GM21423 (cell line): ENCODE measurements around the gene ZNF627.
"Not testable (repeated sequence)": the region's sequence is repeated elsewhere in the genome, so short reads cannot be mapped to it uniquely, and the experiment has no call there.

Experiments used
- ATAC-seq: cut with Tn5 transposase; IDR thresholded peaks from one replicate; pipeline ENCODE4 v1.9.1; 2021; ENCODE audit warnings: mild to moderate bottlenecking, moderate library complexity; ENCODE audit not compliant: unreplicated experiment

The ZNF627 gene

DNA sequence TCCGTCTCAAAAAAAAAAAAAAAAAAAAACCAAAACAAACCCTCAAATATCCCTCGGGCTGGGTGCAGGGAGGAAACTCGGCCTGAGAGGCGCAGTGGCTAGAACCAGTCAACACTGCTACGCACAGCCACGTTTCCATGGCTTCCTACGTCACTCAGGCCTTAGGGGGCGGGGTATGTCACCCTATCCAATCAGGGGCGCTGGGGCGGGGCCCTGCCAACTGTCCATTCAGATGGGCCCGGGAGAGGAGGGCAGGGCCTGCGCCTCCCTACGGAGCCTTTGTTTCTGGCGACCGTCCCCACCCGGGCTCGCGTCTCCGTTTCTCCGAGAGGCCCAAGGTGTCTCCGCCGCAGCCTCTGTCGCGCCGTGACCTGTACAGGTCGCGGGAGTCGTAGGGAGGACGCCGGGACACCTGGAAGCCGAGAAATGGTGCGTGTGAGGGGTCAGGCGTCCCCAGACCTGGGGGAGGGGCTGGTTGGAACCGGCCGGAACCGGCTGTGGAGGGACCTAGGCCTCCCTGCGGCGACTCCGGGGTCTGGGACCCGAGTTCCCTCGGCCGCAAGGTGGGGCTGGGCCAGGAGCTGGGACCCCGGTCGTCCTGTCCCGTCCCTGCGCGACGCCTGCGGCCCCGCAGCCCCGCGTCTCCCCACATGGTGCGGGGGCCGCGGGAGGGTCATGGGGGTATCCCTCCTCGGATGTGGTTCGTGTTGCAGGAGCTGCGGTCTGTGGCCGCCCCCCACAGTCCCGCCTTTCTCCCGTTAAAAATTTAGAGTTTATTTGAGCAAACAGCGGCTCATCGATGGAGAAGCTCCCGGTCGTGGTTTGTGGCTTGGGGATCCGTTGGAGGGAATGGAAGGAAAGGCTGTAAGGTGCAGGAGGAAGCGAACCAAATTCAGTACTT, at the start of gene ZNF627:
Gene ZNF627, plus strand, starts transcription at position 282 of the 901 bp plus-strand sequence. Its CDS starts 145 bp downstream, at position 427.
- ATAC-seq = peak; percentile 97

DNA sequence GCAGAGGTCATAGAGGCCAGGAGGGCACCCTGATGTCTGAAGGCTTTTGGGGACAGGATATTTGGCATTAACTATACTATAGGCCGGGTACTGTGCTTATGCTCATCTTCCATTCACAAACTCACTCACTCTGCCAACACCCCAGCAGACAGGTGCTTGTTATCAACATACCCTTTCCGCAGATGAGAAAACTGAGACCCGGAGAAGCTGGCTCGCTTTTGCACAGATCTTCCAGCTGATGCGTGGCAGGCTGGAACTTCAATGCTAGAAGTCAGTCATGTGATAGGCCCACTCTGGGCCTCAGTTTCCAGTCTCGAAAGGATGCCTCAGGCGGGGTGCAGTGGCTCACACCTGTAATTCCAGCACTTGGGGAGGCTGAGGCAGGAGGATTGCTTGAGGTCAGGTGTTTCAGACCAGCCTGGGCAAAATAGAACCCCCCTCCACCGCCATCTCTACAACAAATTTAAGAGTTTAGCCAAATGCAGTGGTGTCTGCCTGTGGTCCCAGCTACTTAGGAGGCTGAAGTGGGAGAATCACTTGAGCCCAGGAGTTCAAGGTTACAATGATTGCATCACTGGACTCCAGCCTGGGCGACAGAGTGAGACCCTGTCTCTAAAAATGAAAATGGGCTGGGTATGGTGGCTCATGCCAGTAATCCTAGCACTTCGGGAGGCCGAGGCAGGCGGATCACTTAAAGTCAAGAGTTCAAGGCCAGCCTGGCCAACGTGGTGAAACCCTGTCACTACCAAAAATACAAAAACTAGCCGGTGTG, 49.2 kb upstream of the ZNF627 start:
- no peak for ATAC-seq

DNA sequence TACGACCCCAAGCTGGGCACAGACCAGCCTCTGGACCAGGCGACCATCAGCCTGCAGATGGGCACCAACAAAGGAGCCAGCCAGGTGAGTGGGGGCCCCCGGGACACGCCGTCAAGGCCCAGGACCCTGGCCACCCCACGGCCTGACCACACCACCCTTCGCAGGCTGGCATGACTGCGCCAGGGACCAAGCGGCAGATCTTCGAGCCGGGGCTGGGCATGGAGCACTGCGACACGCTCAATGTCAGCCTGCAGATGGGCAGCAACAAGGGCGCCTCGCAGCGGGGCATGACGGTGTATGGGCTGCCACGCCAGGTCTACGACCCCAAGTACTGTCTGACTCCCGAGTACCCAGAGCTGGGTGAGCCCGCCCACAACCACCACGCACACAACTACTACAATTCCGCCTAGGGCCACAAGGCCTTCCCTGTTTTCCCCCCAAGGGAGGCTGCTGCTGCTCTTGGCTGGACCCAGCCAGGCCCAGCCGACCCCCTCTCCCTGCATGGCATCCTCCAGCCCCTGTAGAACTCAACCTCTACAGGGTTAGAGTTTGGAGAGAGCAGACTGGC, 47.8 kb upstream of the ZNF627 start:
- ATAC-seq = no peak

DNA sequence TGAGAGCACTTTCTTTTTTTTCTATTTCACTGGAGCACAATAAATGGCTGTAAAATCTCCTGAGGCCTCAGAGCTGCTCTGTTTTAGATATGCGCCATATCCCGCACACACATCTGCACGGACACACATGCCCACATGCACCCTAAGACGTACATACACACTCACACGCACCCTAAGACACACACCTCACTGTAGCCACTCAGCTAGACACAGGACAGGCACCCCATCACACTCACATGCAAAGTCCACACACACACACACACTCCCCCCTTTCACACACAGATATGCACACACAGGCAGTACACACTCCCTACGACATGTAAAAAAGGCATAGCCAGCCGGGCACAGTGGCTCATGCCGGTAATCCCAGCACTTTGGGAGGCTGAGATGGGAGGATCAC, 47.0 kb upstream of the ZNF627 start:
- ATAC-seq = no peak

DNA sequence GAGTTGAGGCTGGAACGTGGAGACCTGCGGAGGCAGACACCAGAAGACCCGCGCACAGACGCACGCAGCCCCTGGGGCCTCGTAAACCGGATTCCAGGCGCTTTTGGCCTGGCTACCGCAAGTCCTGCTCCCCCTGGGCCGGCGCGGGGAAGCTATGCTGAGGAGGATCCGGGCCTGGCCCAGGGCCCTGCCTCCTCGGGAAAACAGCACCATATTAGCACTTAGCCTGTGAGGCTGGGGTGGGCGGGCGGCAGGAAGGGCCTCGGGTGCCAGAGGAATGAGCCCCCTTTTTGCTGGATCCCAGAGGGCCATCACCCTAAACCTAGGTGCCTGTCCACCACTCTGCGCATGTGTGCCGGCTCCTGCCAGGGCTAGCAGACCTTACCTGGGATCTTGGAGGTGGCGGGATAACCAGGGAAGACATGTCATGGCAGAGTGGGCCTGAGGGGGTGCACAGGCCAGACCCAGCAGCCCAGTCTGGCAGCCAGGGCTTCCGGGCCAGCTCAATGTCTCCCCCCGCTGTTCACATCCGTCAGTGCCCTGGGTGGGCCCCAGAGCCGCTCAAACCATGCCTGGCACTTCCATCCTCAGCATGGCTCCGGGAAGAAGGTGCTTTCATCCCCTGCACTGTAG, 45.6 kb upstream of the ZNF627 start:
- no peak for ATAC-seq

DNA sequence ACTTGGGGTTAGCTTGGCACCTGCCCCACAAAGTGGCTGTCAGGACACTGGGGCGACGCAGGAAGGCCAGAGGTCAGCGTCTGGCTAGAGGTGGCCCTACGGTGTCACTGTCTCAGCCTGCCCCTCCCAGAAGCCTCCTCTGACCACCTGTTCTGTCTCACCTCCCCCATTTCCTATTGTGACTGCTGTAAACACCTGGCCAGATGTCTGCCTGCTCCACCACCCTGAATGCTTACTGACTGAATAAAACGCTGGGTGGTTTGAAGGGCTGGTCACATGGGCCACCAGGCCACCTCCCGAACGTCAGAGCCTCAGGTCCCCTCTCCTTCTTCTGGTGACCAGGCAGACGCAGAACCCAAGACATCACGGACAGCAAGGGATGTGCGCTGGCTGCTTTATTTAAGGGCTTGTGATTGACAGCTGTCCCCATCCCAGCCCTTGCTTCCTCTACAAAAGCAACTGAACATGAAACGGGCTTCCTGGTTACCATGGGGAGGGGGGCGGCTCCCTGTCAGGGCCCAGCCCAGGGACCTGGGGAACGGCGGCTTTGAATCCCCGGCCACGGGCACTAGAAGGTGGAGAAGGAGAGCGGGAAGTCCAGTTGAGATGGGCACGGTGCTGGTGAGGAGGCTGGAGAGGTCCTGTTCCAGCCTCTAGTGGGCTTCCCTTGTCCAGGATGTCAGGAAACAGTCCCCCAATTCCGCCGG, 44.5 kb upstream of the ZNF627 start:
- no peak for ATAC-seq

DNA sequence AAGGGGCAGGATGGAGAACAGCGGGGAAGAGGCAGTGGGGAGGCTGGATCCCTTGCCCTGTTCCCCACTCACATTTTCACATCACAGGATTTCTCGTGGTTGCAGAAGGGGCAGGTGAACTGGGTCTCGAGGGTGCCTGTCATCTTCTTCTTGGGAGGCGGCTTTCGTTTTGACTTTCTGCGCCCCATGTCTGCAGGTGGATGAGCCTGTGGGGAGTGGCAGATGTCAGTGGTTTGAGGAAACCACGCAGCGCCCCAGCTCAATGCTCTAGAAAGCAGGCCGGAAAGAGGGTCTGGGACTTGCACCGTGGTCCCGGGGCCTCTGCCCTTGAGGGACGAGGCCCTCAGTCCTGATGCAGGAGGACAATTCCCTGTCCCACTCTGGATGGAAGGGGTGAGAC, 43.1 kb upstream of the ZNF627 start:
- ATAC-seq = no peak

DNA sequence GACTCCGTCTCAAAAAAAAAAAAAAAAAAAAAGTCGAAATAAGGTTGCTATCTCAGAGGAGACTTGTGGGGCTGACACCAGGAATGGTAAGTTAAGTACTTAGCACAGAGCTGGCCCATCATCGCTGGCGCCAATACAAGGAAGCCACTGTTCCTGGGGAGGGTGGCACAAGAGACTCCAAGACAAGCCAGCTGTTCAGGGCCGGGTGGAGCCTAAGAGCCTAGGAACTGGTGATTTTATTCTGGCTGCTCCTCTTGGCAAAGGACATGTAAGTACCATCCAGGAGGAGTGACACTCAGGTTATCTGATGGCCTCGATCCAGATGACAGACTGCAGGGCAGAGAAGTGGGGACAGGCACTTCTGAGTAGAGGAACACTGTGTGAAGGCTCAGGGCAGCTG, 42.0 kb upstream of the ZNF627 start:
- ATAC-seq = no peak

DNA sequence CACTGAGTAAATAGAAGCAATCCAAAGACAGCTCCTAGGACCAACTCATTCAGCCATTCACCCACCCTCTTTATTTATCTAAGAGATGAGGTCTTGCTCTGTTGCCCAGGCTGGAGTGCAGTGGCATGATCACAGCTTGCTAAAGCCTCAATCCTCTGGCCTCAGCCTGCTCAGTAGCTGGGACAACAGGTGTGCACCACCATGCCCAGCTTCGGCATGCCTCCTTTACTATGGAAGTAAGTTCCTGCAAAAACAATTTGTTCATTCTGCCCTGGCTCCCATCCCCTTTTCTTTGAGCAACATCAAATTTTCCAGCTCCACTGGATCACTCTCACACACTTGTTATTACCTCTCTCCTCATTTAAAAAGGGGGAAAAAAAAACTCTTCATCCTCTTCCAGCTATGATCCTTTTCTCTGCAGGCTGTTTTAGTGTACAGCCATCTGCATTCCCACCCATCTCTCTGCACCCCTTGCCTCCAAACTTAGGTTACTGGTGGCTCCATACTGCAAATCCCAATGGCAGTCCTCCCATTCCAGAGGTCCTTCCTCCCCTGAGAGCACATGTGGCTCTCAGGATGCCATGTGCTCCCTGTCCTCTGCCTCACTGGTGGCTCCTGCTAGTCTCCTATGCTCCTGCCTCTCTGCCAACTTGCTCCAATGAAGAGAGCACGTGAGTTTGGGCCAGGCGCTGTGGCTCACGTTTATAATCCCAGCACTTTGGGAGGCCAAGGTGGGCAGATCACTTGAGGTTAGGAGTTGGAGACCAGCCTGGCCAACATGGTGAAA, 40.5 kb upstream of the ZNF627 start:
- ATAC-seq = no peak

DNA sequence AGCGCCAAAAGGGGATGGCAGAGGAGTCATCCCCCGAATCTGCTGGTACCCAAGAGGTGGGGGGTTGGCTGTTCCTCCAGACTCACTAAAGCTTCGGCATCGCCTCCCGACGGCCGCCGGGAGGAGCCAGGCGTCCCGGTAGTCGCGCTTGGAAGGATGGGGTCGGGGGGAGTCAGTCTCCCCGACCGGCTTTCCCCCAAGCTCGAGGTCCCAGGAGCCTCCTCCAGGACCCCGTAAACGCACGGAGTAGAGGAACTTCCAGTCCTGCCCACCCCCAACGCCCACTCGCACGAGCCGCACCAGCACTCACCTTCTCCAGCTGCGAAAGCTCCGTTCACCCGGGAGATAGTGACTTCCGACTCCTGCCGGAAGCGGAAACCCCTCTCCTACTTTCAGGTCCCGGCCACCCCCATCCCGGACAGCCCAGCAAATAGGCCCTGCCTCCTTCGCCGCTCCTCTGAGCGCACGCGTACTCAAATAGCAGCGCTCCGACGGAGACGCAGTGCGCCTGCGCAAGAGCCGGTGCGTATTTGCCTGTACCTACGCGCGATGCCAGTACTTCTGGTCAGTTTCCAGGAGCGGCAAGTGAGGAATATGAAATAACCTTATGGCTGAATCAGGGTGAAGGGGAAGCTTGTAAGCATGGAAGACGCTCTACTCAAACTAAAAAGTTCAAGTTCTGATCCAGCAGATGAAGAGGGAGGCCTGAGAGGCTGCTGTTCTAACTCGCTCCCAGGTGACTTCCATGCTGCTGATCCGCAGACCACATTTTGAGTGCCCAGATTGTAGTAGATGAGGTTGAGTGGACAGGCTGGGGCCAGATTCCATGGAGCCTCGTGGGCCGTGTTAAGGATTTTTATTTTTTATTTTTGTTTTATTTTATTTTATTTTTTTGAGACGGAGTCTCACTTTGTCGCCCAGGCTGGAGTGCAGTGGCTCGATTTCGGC, 38.1 kb upstream of the ZNF627 start, which contains the start of gene ELOF1:
Gene ELOF1, minus strand, starts transcription at position 350 of the 948 bp plus-strand sequence. CDS start 4,883 bp downstream, outside the sequence.
- ATAC-seq = peak; percentile 74

DNA sequence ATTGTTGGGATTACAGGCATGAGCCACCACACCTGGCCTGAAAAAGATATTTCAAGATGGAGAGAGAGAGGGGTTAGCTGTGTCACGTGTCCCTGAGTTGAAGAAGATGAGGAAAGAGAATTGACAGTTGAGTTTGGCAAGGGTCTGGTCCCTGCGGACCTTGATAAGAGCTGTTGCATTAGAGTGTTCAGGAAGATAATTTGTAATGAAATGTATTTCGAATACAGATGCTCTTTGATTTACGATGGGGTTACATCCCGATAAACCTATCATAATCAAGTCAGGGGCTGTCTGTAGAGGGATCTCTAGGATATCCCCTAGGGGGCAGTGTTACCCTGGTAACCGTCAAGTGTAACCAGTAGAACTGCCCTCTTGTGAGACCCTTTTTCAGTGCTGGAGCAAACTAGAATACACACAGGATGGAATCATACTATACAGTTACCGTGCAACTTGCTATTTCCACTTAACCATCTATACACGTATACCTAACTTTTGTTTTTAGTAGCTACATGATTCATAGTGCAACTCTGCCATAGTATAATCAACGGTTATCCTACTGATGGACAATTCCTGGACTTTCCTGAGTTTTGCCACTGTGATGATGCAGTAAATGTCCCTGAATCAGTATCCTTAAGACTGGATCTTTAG, 36.8 kb upstream of the ZNF627 start:
- no peak for ATAC-seq

DNA sequence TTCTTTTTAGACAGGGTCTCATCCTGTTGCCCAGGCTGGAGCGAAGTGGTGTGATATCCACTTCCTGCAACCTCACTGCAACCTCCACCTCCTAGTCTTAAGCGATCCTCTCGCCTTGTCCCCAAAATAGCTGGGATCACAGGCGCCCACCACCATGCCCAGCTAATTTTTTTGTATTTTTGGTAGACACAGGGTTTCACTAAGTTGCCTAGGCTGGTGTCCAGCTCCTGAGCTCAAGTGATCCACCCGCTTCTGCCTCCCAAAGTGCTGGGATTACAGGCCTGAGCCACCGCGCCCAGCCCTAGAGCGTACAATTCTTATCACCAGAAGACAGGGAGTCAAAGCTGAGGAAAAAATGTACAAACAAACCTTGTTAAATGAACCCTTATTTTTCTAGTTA, 33.8 kb upstream of the ZNF627 start:
- ATAC-seq = no peak

DNA sequence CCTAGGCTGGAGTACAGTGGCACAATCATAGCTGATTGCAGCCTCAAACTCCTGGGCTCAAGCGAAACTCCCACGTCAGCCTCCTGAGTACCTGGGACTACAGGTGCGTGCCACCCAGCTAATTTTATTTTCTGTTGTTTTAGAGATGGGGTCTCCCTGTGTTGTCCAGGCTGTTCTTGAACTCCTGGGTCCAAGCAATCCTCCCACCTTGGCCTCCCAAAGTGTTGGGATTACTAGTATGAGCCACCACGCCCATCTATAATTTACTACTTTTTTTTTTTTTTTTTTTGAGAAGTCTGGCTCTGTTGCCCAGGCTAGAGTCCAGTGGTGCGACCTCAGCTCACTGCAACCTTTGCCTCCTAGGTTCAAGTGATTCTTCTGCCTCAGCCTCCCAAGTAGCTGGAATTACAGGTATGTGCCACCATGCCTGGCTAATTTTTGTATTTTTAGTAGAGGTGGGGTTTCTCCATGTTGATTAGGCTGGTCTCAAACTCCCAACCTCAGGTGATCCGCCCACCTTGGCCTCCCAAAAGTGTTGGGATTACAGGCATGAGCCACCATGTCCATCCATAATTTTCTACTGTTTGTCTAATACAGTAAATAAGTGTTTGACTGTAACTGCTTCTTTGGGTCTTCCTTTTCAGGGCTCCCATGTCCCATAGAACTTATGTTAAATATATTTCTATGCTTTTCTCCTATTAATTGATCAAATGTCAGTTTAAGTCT, 33.0 kb upstream of the ZNF627 start:
- not testable (repeated sequence) for ATAC-seq

DNA sequence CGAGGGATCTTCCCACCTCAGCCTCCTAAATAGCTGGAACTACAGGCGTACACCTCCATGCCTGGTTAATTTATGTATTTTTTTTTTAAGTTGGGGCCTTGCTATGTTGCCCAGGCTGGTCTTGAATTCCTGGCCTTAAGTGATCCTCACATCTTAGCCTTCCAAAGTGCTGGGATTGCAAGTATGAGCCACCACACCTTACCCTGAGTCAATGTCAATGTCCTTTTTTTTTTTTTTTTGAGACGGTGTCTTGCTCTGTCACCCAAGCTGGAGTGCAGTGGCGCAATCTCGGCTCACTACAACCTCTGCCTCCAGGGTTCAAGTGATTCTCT, 31.7 kb upstream of the ZNF627 start:
- ATAC-seq = not testable (repeated sequence)

DNA sequence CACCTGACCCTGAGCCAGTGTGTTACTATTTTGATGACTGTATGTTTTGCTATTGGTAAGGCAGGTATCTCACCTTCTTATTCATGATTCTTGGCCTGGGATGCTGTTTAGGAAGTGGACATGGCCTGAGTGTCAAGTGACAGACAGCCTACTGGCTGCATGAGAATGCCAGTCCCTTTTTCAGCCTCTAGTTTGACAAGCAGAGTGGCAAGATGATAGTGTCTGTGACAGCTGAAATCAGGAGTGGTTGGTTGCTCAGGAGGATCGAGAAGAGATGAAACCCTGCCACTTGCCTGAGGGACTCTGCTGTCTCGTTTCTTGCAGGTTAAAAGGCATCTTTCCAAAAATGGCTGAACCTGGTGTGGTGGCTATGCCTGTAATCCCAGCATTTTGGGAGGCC, 31.1 kb upstream of the ZNF627 start:
- ATAC-seq = no peak

DNA sequence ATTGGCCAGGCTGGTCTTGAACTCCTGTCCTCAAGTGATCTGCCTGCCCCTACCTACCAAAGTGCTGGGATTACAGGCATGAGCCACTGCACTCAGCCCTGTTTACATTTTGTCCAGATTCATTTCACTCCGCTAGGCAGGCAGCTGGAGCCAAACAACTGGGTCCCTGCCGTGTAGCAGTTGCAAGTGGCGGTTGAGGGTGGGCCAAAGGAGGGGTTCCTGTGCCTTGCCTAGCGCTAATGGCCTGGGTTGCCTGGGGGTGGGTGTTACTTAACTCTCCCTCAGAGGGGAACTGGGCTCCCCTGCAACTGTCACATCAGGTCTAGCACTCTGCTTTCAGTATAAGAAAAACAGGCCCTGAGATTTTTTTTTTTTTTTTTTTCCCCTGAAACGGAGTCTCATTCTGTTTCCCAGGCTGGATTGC, 27.2 kb upstream of the ZNF627 start:
- ATAC-seq = no peak

DNA sequence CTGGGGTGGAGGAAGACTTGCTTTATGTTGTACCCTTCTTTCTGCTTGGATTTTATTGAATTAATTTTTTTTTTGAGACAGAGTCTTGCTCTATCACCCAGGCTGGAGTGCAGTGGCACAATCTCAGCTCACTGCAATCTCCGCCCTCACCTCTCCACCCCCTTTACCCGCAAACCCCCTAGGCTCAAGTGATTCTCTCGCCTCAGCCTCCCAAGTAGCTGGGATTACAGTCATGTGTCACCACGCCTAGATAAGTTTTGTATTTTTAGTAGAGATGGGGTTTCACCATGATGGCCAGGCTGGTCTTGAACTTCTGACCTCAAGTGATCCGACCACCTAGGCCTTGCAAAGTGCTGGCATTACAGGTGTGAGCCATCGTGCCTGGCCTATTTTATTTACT, 23.9 kb upstream of the ZNF627 start:
- not testable (repeated sequence) for ATAC-seq
